H1 (cell line): ENCODE results near the gene MRTFA. TPM values are rescaled to one million over a fixed set of nuclear protein-coding genes. Genes with fewer than 3 reads are reported as not detected.
"Not testable (repeated sequence)": the region's sequence is repeated elsewhere in the genome, so short reads cannot be mapped to it uniquely, and the experiment has no call there.

Experiments used
- CTCF ChIA-PET: fragments of 300-600 bp; sonication (Branson Sonifier 250); formaldehyde crosslinking; loops from one replicate; lab custom pipeline; 2021; ENCODE audit not compliant: partially characterized antibody; lab: Charles Lee
- POLR2A ChIA-PET: fragments of 300-600 bp; sonication (Branson Sonifier 250); formaldehyde crosslinking; loops from one replicate; lab custom pipeline; 2021; ENCODE audit warnings: inconsistent platforms; ENCODE audit not compliant: partially characterized antibody; lab: Charles Lee
- DNase-seq, 2 experiments: peaks; one replicate each; pipeline versions ENCODE4 v3.0.0 to v3.0.0-alpha.2; 2010 to 2022; ENCODE audit warnings: low spot score in 2 of 2, low read depth in 1 of 2, mixed read lengths in 1 of 2
- FAIRE-seq: peaks from 2 replicates; lab custom pipeline; 2011; peaks lifted over from hg19 to GRCh38; lab: Jason Lieb, UNC
- H2AFZ ChIP-seq: 2 replicates; pipeline ENCODE4 v1.8.1; 2012; ENCODE audit warnings: low read length, inconsistent platforms
- H2AK5ac ChIP-seq: 2 replicates; pipeline ENCODE4 v1.6.1; 2013; ENCODE audit warnings: low read depth, low read length
- H2BK120ac ChIP-seq: replicated peaks from 2 replicates; pipeline ENCODE3; 2013; ENCODE audit warnings: low read depth, low read length, inconsistent platforms
- H2BK12ac ChIP-seq: 2 replicates; pipeline ENCODE4 v1.6.1; 2013; ENCODE audit warnings: low read depth, low read length
- H2BK15ac ChIP-seq: 2 replicates; pipeline ENCODE4 v1.6.1; 2013; ENCODE audit warnings: low read length
- H2BK20ac ChIP-seq: 2 replicates; pipeline ENCODE4 v1.6.1; 2013; ENCODE audit warnings: low read length
- H2BK5ac ChIP-seq: 2 replicates; pipeline ENCODE4 v1.6.1; 2013; ENCODE audit warnings: low read depth, low read length
- H3K14ac ChIP-seq: 2 replicates; pipeline ENCODE4 v1.6.1; 2013; ENCODE audit warnings: inconsistent platforms; ENCODE audit not compliant: insufficient read length
- H3K18ac ChIP-seq: 2 replicates; pipeline ENCODE4 v1.6.1; 2013; ENCODE audit warnings: low read length; ENCODE audit errors: extremely low read depth
- H3K23ac ChIP-seq: 2 replicates; pipeline ENCODE4 v1.6.1; 2013; ENCODE audit warnings: inconsistent platforms; ENCODE audit not compliant: insufficient read length
- H3K23me2 ChIP-seq: 2 replicates; pipeline ENCODE4 v1.6.1; 2013; ENCODE audit warnings: low read depth, low read length
- H3K27ac ChIP-seq: 2 replicates; pipeline ENCODE4 v1.6.1; 2011; ENCODE audit warnings: low read depth, low read length, inconsistent platforms
- H3K27me3 ChIP-seq, 4 experiments: replicated peaks in 1 of 4; 1 replicate in 1 of 4; 2 replicates in 3 of 4; pipeline versions ENCODE4 v1.6.1 to v1.8.1; 2011 to 2013; ENCODE audit warnings: low read length in 3 of 4, mild to moderate bottlenecking in 3 of 4, inconsistent platforms in 2 of 4, mixed read lengths in 2 of 4, moderate library complexity in 1 of 4; ENCODE audit not compliant: control insufficient read depth in 3 of 4, insufficient read depth in 3 of 4; ENCODE audit errors: extremely low read depth in 1 of 4
- H3K36me3 ChIP-seq, 4 experiments: 2 replicates each; pipeline versions ENCODE4 v1.6.1 to v1.8.1; 2011 to 2013; ENCODE audit warnings: mild to moderate bottlenecking in 4 of 4, low read length in 3 of 4, moderate library complexity in 2 of 4, control low read depth in 1 of 4, inconsistent platforms in 1 of 4; ENCODE audit not compliant: insufficient read depth in 4 of 4, control insufficient read depth in 2 of 4
- H3K4ac ChIP-seq: replicated peaks from 2 replicates; pipeline ENCODE3; 2013; ENCODE audit warnings: low read length, low read depth, mixed read lengths, inconsistent platforms; ENCODE audit not compliant: insufficient read length
- H3K4me1 ChIP-seq, 4 experiments: replicated peaks in 1 of 4; 1 replicate in 1 of 4; 2 replicates in 3 of 4; pipeline versions ENCODE4 v1.6.1 to v1.8.1; 2011 to 2013; ENCODE audit warnings: low read length in 3 of 4, inconsistent platforms in 2 of 4, mixed read lengths in 1 of 4; ENCODE audit not compliant: insufficient read depth in 4 of 4, control insufficient read depth in 3 of 4
- H3K4me2 ChIP-seq, 2 experiments: 2 replicates each; pipeline versions ENCODE4 v1.6.1 to v1.8.1; 2011 to 2013; ENCODE audit warnings: low read depth in 2 of 2, low read length in 2 of 2, control low read depth in 1 of 2, inconsistent platforms in 1 of 2, mild to moderate bottlenecking in 1 of 2; ENCODE audit not compliant: insufficient read depth in 1 of 2
- H3K4me3 ChIP-seq, 4 experiments: fragments of 200-600, 300-600 bp in 1 of 4; sonication (generic), shearing (Covaris generic), sonication (Bioruptor Twin) in 1 of 4; 2 replicates each; pipeline versions ENCODE4 v1.5.1 to v1.8.1; 2011 to 2016; ENCODE audit warnings: low read length in 4 of 4, low read depth in 3 of 4, control low read depth in 2 of 4, inconsistent platforms in 2 of 4, mild to moderate bottlenecking in 2 of 4, mixed read lengths in 1 of 4, moderate library complexity in 1 of 4; ENCODE audit not compliant: insufficient read depth in 2 of 4; ENCODE audit errors: extremely low read depth in 1 of 4
- H3K56ac ChIP-seq: replicated peaks from 2 replicates; pipeline ENCODE3; 2013; ENCODE audit warnings: low read depth, mild to moderate bottlenecking, mixed read lengths, low read length, inconsistent platforms; ENCODE audit not compliant: insufficient read length
- H3K79me1 ChIP-seq: 2 replicates; pipeline ENCODE4 v1.6.1; 2013; ENCODE audit warnings: low read depth, low read length, control low read depth
- H3K79me2 ChIP-seq, 2 experiments: 2 replicates each; pipeline versions ENCODE4 v1.6.1 to v1.8.1; 2012 to 2013; ENCODE audit warnings: low read length in 2 of 2, mild to moderate bottlenecking in 2 of 2, inconsistent platforms in 1 of 2; ENCODE audit not compliant: insufficient read depth in 2 of 2, control insufficient read depth in 1 of 2
- H3K9ac ChIP-seq, 4 experiments: replicated peaks in 1 of 4; 1 replicate in 1 of 4; 2 replicates in 3 of 4; pipeline versions ENCODE4 v1.6.1 to v1.8.1; 2011 to 2013; ENCODE audit warnings: low read depth in 3 of 4, low read length in 3 of 4, control low read depth in 2 of 4, mild to moderate bottlenecking in 2 of 4, moderate library complexity in 2 of 4, inconsistent platforms in 1 of 4; ENCODE audit errors: extremely low read depth in 1 of 4
- H3K9me3 ChIP-seq, 2 experiments: 2 replicates each; pipeline versions ENCODE4 v1.6.1 to v1.8.1; 2012 to 2013; ENCODE audit warnings: mild to moderate bottlenecking in 2 of 2, moderate library complexity in 2 of 2, control low read depth in 1 of 2, inconsistent platforms in 1 of 2, low read depth in 1 of 2, low read length in 1 of 2, mixed read lengths in 1 of 2; ENCODE audit not compliant: insufficient read depth in 2 of 2
- H4K20me1 ChIP-seq, 2 experiments: replicated peaks in 1 of 2; 2 replicates each; pipeline versions ENCODE3 to v1.8.1; 2011 to 2013; ENCODE audit warnings: inconsistent platforms in 2 of 2, low read length in 2 of 2, mild to moderate bottlenecking in 1 of 2; ENCODE audit not compliant: insufficient read depth in 2 of 2, control insufficient read depth in 1 of 2
- H4K5ac ChIP-seq: 2 replicates; pipeline ENCODE4 v1.6.1; 2013; ENCODE audit warnings: low read length, low read depth, mixed read lengths, inconsistent platforms; ENCODE audit not compliant: insufficient read length
- H4K8ac ChIP-seq: 2 replicates; pipeline ENCODE4 v1.8.0; 2013; ENCODE audit warnings: mild to moderate bottlenecking, moderate library complexity, low read length, inconsistent platforms; ENCODE audit not compliant: insufficient read depth; ENCODE audit errors: extremely low read depth
- H4K91ac ChIP-seq: replicated peaks from 2 replicates; pipeline ENCODE3; 2013; ENCODE audit warnings: low read length, mixed read lengths, inconsistent platforms; ENCODE audit not compliant: insufficient read length
- CBX5 ChIP-seq: fragments of 300-800, 300-1000 bp; sonication (generic); IDR thresholded peaks from 2 replicates; pipeline ENCODE4 v1.7.1; 2016; ENCODE audit warnings: antibody characterized with exemption, low read length, low read depth
- WGBS, 2 experiments: shearing (Covaris generic) in 1 of 2; methylation state at CpG; one replicate each; pipeline versions ENCODE4 v1.1.6 to v1.1.7; 2013 to 2015; ENCODE audit warnings: low lambda C conversion rate in 2 of 2, mixed read lengths in 2 of 2, inconsistent platforms in 1 of 2, low coverage in 1 of 2, missing lambda C conversion rate in 1 of 2; ENCODE audit not compliant: insufficient replicate concordance in 2 of 2, insufficient coverage in 1 of 2, insufficient read length in 1 of 2; ENCODE audit errors: extremely low coverage in 1 of 2, missing lambda C conversion rate in 1 of 2; 5-methylcytosine and 5-hydroxymethylcytosine counted together
- polyA plus RNA-seq, 7 experiments: library from polyadenylated mRNA; depleted of rRNA in 3 of 7; stranded (reverse) in 5 of 7; unstranded in 2 of 7; fragments of >200 nt in 5 of 7; fragments of 200-250 nt in 2 of 7; gene quantifications; 1 replicate in 5 of 7; 2 replicates in 1 of 7; 4 replicates in 1 of 7; pipeline versions ENCODE4 v1.2.1 to v1.2.3, GENCODE V29; 2011 to 2013; ENCODE audit warnings: missing spikeins in 2 of 7, mixed read lengths in 2 of 7
- total RNA-seq: library from RNA; stranded (reverse); fragmentation: NEBNext Ultra II Directional; extraction: Animal tissue kit (Norgen Biotek cat#: 25700); gene quantifications from 2 replicates; pipeline ENCODE4 v1.2.1, GENCODE V29; 2021

Gene MRTFA
- total and polyA plus RNA-seq, 2 of the 8 experiments (the other 6 are each of a cell fraction or from before 2014, with no cell fraction given): 5.4 to 37.9 TPM

- TF ChIP-seq CBX5: no peak
These were observed 36.8 kb downstream of the MRTFA start (continued) for GRCh38 chr22:40599731-40600130.

- H4K91ac ChIP-seq, FAIRE-seq: not testable (repeated sequence)
These were observed 37.8 kb downstream of the MRTFA start for GRCh38 chr22:40598712-40599111.

More at GRCh38 chr22:40598712-40599111, 37.8 kb downstream of the MRTFA start:
- H3K14ac ChIP-seq, H4K20me1 ChIP-seq, H3K27ac ChIP-seq, H3K36me3 ChIP-seq, H4K8ac ChIP-seq, H3K18ac ChIP-seq, H3K4me2 ChIP-seq, H2BK20ac ChIP-seq, H3K9me3 ChIP-seq, H3K79me1 ChIP-seq, H3K56ac ChIP-seq, H2BK15ac ChIP-seq, H4K5ac ChIP-seq, POLR2A ChIA-PET, H3K4me1 ChIP-seq, H3K23me2 ChIP-seq, H3K23ac ChIP-seq, H2AK5ac ChIP-seq, H3K9ac ChIP-seq, H3K27me3 ChIP-seq, H3K4me3 ChIP-seq, H3K4ac ChIP-seq, DNase-seq, H2AFZ ChIP-seq, H2BK120ac ChIP-seq, H2BK12ac ChIP-seq, H2BK5ac ChIP-seq: not testable (repeated sequence)
- peaks cover 0 to 81% of the 10 kb centered on the region in 2 experiments; a peak in 3 of 4 replicates for H3K79me2 ChIP-seq
- CTCF ChIA-PET: interaction anchor here (0.7 to 0.9 kb wide), 2 partner anchors 110 to 160 kb away, joined by 3 read pairs; no protein-coding TSS in a partner anchor
- 87% methylated on average over 10 of the region's 10 CpGs; no CpG with 5 or more reads in 1 of the 2 experiments for WGBS, 2 experiments
